B cell (primary cell): ENCODE results near the gene CSTF2.

Experiments used
- EZH2 ChIP-seq: IDR thresholded peaks from 2 replicates; pipeline ENCODE4 v1.6.1; 2012; ENCODE audit warnings: borderline replicate concordance, low read depth, mild to moderate bottlenecking, moderate library complexity, low read length; ENCODE audit not compliant: insufficient read depth, poor library complexity, severe bottlenecking
- TF ChIP-seq, protein P1 (sequence below): fragments of 200-600 bp; IDR thresholded peaks from one replicate; pipeline ENCODE4 v1.8.0; 2022; ENCODE audit warnings: antibody characterized with exemption, mild to moderate bottlenecking

DNA sequence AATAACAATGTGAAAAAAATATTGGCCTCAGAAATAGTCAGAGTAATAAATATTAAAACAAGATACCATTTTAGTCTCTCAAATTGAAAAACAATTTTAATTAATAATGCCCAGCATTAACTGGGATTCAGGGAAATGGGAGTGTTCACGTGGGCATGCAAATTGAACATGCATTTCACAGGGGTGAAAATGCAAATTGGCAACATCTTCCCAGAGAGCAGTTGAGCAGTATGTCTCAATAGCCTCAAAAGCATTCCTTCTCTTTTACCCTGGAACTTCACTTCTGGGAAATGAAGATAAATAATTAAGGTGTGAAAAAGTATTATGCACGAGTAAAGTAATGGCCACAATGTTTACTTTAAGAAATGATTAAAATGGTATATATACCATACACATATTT is 32.6 kb downstream of the CSTF2 start:
- TF ChIP-seq, protein P1, sequence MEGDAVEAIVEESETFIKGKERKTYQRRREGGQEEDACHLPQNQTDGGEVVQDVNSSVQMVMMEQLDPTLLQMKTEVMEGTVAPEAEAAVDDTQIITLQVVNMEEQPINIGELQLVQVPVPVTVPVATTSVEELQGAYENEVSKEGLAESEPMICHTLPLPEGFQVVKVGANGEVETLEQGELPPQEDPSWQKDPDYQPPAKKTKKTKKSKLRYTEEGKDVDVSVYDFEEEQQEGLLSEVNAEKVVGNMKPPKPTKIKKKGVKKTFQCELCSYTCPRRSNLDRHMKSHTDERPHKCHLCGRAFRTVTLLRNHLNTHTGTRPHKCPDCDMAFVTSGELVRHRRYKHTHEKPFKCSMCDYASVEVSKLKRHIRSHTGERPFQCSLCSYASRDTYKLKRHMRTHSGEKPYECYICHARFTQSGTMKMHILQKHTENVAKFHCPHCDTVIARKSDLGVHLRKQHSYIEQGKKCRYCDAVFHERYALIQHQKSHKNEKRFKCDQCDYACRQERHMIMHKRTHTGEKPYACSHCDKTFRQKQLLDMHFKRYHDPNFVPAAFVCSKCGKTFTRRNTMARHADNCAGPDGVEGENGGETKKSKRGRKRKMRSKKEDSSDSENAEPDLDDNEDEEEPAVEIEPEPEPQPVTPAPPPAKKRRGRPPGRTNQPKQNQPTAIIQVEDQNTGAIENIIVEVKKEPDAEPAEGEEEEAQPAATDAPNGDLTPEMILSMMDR: no peak
- TF ChIP-seq EZH2: no peak
